SK-N-SH (cell line): Measurements from ENCODE around the gene HS6ST3.

Experiments used
- CHD2 ChIP-seq: fragments of 150-350 bp; IDR thresholded peaks from 2 replicates; pipeline ENCODE4 v1.6.1; 2018; ENCODE audit warnings: low read length; ENCODE audit not compliant: partially characterized antibody
- EZH2phosphoT487 ChIP-seq: fragments of 200-600 bp; sonication (generic); IDR thresholded peaks from 2 replicates; pipeline ENCODE4 v1.6.1; 2017; ENCODE audit warnings: low read depth, mixed run types, mild to moderate bottlenecking, antibody characterized with exemption, moderate library complexity, borderline replicate concordance
- GABPA ChIP-seq: IDR thresholded peaks from 2 replicates; pipeline ENCODE4 v1.4.0; 2012; ENCODE audit warnings: low read depth, mild to moderate bottlenecking
- POLR2AphosphoS5 ChIP-seq: IDR thresholded peaks from 2 replicates; pipeline ENCODE4 v1.6.1; 2012; ENCODE audit warnings: low read depth, low read length
- RAD21 ChIP-seq: IDR thresholded peaks from 2 replicates; pipeline ENCODE4 v1.6.1; 2012; ENCODE audit warnings: mild to moderate bottlenecking, low read length
- TAF1 ChIP-seq: IDR thresholded peaks from 2 replicates; pipeline ENCODE4 v1.6.1; 2012; ENCODE audit warnings: low read depth, mild to moderate bottlenecking, low read length, moderate library complexity, borderline replicate concordance
- TF ChIP-seq, protein P1 (sequence below): fragments of 150-350 bp; IDR thresholded peaks from 2 replicates; pipeline ENCODE4 v1.6.1; 2016; ENCODE audit warnings: mild to moderate bottlenecking, low read depth, low read length
- TF ChIP-seq, protein P2 (sequence below): fragments of 200-600 bp; sonication (generic); IDR thresholded peaks from 2 replicates; pipeline ENCODE4 v1.6.1; 2017; ENCODE audit warnings: antibody characterized with exemption, mild to moderate bottlenecking, moderate library complexity
- TF ChIP-seq, protein P3 (sequence below): fragments of 150-350 bp; IDR thresholded peaks from 2 replicates; pipeline ENCODE4 v1.6.1; 2017; ENCODE audit warnings: antibody characterized with exemption, low read length, low read depth, borderline replicate concordance

DNA sequence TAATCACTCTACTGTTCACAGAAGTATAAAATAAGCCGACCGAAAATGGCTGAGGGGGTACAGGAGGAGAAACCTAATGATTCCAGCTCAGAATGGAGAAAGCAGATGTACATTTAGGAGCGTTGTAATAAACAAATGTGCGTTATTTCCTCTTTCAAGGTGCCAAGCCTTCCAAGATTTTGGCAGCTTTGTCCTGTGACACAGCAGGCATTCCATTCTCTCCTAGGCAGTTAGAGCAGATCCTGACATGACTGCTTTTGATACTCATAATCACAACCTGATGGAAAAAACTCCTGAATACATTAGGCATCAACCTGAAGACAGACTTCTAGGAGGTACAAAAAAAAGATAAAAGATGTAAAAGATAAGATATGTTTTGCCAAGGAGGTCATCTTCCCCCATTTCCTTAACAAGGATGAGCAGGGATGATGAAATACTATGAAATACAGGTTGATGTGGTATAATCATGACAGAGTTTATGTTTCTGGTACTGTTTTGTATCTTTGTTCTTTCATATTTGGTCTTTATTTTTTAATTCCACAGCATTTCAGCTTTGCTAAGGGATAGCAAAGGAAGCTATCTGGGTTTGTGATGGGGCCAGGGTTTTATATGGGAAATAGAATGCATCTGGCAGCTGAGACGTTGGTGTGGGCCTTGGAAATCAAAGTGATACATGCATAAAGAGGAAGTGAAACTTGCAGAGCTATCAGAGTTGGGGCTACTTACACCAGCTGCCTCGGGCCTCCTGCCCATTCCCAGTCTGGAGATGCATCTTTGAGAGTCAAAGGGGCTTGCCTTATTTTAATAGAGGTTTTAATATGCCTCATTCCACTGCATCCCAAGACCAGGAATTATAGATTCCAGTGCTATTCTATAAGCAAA lies 681.8 kb downstream of the HS6ST3 start:
- TF ChIP-seq, protein P1, sequence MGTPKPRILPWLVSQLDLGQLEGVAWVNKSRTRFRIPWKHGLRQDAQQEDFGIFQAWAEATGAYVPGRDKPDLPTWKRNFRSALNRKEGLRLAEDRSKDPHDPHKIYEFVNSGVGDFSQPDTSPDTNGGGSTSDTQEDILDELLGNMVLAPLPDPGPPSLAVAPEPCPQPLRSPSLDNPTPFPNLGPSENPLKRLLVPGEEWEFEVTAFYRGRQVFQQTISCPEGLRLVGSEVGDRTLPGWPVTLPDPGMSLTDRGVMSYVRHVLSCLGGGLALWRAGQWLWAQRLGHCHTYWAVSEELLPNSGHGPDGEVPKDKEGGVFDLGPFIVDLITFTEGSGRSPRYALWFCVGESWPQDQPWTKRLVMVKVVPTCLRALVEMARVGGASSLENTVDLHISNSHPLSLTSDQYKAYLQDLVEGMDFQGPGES, result no peak
- TF ChIP-seq TAF1 (no peak), CHD2 (no peak), POLR2AphosphoS5 (no peak), GABPA (no peak), RAD21 (no peak), EZH2phosphoT487 (no peak)
- TF ChIP-seq, protein P2, sequence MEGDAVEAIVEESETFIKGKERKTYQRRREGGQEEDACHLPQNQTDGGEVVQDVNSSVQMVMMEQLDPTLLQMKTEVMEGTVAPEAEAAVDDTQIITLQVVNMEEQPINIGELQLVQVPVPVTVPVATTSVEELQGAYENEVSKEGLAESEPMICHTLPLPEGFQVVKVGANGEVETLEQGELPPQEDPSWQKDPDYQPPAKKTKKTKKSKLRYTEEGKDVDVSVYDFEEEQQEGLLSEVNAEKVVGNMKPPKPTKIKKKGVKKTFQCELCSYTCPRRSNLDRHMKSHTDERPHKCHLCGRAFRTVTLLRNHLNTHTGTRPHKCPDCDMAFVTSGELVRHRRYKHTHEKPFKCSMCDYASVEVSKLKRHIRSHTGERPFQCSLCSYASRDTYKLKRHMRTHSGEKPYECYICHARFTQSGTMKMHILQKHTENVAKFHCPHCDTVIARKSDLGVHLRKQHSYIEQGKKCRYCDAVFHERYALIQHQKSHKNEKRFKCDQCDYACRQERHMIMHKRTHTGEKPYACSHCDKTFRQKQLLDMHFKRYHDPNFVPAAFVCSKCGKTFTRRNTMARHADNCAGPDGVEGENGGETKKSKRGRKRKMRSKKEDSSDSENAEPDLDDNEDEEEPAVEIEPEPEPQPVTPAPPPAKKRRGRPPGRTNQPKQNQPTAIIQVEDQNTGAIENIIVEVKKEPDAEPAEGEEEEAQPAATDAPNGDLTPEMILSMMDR, result no peak
- TF ChIP-seq, protein P3, sequence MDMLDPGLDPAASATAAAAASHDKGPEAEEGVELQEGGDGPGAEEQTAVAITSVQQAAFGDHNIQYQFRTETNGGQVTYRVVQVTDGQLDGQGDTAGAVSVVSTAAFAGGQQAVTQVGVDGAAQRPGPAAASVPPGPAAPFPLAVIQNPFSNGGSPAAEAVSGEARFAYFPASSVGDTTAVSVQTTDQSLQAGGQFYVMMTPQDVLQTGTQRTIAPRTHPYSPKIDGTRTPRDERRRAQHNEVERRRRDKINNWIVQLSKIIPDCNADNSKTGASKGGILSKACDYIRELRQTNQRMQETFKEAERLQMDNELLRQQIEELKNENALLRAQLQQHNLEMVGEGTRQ, result no peak
